Measurements from ENCODE around the gene BOD1.

BOD1 gene

DNA sequence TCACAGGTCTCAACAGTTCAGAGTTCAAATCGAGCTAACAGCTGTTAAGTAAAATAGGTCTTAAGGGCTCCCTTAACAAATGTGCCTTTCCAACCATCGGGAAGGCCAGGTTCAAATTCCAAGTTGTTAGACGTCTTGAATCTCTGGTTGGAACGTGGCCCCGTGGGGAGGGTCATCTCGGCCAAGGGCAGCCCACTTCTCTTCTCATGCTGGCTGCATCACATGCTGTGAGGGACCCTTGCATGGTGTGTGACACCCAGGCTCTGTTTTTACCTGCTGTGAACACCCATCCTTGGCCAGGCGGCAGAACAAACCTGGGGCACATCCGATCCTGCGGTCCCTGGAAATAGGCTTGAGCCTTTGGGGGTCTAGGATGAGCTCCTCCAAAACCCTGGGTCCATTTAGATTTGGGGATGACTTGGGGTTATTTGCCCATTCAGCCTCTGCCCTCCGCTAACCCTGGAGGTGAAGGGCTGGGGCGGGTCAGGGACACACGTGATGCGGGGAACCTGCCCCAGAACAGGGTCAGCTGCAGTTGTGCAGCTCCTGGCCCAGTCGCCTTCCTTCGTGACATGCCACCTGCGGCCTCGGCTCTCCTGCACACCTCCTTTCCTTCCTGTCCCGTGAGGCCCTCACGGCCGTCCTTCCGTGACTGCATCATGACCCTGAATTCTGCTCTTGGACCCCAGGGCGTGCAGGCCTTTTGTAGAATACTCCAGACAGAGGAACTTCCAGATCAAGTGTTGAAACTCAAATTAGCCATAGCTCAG is 45.9 kb downstream of the BOD1 start:
- Histone ChIP-seq H3K36me3 (0 out of 22 replicates have a peak, but pooled peaks cover 0 to 3% (median 0%) of the 10 kb centered on the region in 11 experiments), H3K9me3 (replicated peaks in 1 of 11) (peaks cover 7 to 16% (median 11%) of the 10 kb centered on the region in 11 experiments; a peak in 17 of 22 replicates), H3K4me3 (no peak overlapping the region), H3K9ac (no peak overlapping the region), H3K4me1 (peaks cover 0 to 14% (median 0%) of the 10 kb centered on the region in 10 experiments; a peak in 3 of 20 replicates), H3K4me2 (no peak overlapping the region), H3K27ac (no peak overlapping the region), H4K20me1 (no peaks in the 10 kb centered on the region), H3K27me3 (no peaks in the 10 kb centered on the region; a peak in 1 of 22 replicates)
- TF ChIP-seq Cebpa-rat (IDR thresholded peaks at IDR 0.05) = no peak

DNA sequence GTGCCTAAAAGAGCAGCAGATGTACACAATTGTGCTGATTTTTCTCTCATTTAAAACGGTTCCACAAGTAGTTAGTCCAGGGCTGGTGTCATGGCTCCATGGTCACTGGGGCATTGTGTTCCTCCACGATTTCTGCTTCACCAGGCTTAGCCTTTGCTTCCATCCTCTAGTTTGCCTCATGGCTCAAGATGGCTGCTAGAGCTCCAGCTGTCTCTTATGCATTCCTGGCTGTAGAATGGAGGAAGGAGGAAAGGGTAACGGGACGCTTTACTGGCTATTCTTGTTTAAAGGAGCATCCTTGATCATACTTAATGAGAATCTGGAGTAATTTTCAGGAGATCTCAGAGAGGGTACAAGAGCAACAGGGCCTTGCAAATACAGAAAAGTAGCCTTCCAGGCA is 47.7 kb downstream of the BOD1 start:
- Histone ChIP-seq H3K4me3 (no peak overlapping the region), H3K4me2 (no peak overlapping the region), H3K36me3 (0 out of 22 replicates have a peak, but pooled peaks cover 0 to 3% (median 0%) of the 10 kb centered on the region in 11 experiments), H3K4me1 (peaks cover 0 to 8% (median 0%) of the 10 kb centered on the region in 10 experiments; a peak in 3 of 20 replicates), H4K20me1 (no peaks in the 10 kb centered on the region), H3K9ac (no peak overlapping the region), H3K27me3 (no peaks in the 10 kb centered on the region; a peak in 1 of 22 replicates), H3K9me3 (replicated peaks in 1 of 11) (peaks cover 7 to 16% (median 11%) of the 10 kb centered on the region in 11 experiments; a peak in 17 of 22 replicates), H3K27ac (no peak overlapping the region)
- no peak for TF ChIP-seq Cebpa-rat (IDR thresholded peaks at IDR 0.05)

DNA sequence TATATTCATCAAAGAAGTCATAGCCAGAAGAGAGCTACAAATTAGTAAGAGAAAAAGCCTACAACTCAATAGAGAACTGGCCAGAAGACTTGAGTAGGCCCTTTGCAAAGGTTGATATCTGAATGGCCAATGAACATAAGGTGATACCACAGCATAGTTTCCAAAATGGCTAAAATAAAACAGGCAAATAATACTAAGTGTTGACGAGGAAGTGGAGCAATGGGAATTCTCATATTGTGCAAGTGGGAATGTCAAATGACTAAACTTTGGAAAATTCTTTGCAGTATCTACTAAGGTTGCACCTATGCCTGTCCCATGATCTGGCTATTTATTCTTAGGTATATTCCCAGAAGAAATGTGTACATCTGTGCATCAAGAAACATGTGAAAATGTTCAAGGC is 48.3 kb downstream of the BOD1 start:
- no peak overlapping the region for H3K27ac ChIP-seq
- H3K4me1 ChIP-seq = peaks cover 0 to 8% (median 0%) of the 10 kb centered on the region in 10 experiments; a peak in 3 of 20 replicates
- no peaks in the 10 kb centered on the region for H4K20me1 ChIP-seq
- TF ChIP-seq Cebpa-rat (IDR thresholded peaks at IDR 0.05) = no peak
- H3K4me3 ChIP-seq = no peak overlapping the region
- H3K9me3 ChIP-seq (replicated peaks in 1 of 11) = peaks cover 8 to 16% (median 14%) of the 10 kb centered on the region in 11 experiments; a peak in 18 of 22 replicates
- H3K36me3 ChIP-seq = 0 out of 22 replicates have a peak, but pooled peaks cover 0 to 3% (median 0%) of the 10 kb centered on the region in 11 experiments
- H3K4me2 ChIP-seq = no peak overlapping the region
- no peak overlapping the region for H3K9ac ChIP-seq
- H3K27me3 ChIP-seq = no peaks in the 10 kb centered on the region; a peak in 1 of 22 replicates

DNA sequence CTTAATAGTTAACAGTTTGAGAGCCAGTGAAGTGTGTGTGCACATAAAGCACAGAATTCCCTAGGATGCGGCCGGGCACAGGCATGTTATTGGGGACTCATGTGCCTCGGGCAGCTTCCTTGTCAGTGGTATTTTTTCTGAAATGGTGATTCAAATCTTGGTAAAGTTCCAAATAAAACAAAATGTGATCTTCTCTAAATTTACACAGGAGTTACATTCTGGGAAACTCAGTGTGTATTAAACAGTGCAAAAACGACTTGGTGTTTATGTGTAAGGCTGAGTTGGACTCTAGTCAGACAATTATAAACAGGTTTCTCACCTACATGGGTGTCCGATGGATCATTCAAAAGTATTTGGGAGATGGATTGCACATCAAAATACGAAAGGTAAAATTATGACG is 48.9 kb downstream of the BOD1 start:
- Histone ChIP-seq H3K27ac (no peak overlapping the region), H3K4me2 (no peak overlapping the region), H3K9me3 (replicated peaks in 1 of 11) (peaks cover 9 to 22% (median 19%) of the 10 kb centered on the region in 11 experiments; a peak in 21 of 22 replicates), H3K36me3 (0 out of 22 replicates have a peak, but pooled peaks cover 0 to 3% (median 0%) of the 10 kb centered on the region in 11 experiments), H3K27me3 (no peaks in the 10 kb centered on the region), H4K20me1 (no peaks in the 10 kb centered on the region), H3K9ac (no peak overlapping the region), H3K4me3 (no peak overlapping the region), H3K4me1 (0 out of 20 replicates have a peak, but pooled peaks cover 0 to 2% (median 0%) of the 10 kb centered on the region in 10 experiments)
- TF ChIP-seq Cebpa-rat (IDR thresholded peaks at IDR 0.05) = no peak

DNA sequence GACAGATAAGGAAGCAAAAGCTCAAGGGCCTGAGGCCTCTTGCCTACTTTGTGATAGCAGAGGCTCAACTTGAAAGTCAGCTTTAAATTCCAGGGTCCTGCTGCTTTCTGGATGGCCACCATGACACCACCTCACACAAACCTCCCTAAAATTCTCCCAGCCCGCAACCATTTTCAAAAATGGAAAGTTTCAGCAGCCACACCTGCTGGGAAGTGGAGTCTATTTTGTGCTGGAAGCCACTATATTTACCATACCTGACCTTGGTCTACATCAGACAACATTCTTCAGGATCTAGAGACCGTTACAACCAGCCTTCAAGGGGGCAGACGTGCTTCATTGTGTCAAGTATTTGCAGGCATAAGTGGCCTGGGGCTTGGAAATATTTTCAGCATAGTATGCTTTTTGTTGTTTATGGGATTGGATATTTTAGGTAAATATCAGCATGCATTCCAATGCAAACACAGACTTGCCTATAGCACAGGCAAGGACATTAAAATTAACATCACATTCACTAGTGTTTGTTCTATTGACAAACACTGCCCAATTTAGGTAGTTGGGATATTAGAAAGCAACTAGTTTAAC is 50.9 kb downstream of the BOD1 start:
- H3K36me3 ChIP-seq = 0 out of 22 replicates have a peak, but pooled peaks cover 0 to 3% (median 0%) of the 10 kb centered on the region in 11 experiments
- no peak overlapping the region for H3K4me3 ChIP-seq
- no peak overlapping the region for H3K27ac ChIP-seq
- no peaks in the 10 kb centered on the region for H3K27me3 ChIP-seq
- H4K20me1 ChIP-seq = no peaks in the 10 kb centered on the region
- no peak for TF ChIP-seq Cebpa-rat (IDR thresholded peaks at IDR 0.05)
- H3K9ac ChIP-seq = no peak overlapping the region
- H3K4me2 ChIP-seq = no peak overlapping the region
- H3K4me1 ChIP-seq = no peaks in the 10 kb centered on the region
- H3K9me3 ChIP-seq (replicated peaks in 1 of 11) = peaks cover 23 to 41% (median 38%) of the 10 kb centered on the region in 11 experiments

DNA sequence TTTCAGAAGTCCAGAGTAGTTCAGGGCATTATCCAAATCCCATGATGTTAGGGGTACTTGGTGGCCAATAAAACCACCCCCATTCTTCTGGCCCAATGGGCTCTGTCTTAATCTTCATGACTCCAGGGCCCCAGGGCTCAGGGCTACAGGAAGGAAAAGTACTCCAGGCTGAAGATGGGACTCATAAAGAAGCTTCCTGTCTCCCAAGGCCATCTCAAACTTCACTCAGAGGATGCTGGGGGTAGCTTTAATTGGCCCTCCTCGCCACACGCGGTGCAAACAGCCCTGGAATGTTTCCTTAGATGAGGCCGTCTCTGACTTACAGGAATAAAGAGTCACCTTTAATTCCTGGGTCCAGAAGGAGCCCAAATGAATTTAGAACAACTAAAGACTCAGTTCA is 52.3 kb downstream of the BOD1 start:
- Histone ChIP-seq H3K4me2 (no peak overlapping the region), H3K9me3 (replicated peaks in 1 of 11) (peaks cover 36 to 55% (median 52%) of the 10 kb centered on the region in 11 experiments), H3K36me3 (0 out of 22 replicates have a peak, but pooled peaks cover 0 to 3% (median 0%) of the 10 kb centered on the region in 11 experiments), H3K9ac (no peak overlapping the region), H3K4me3 (no peak overlapping the region), H3K27ac (no peak overlapping the region), H3K4me1 (no peaks in the 10 kb centered on the region), H3K27me3 (no peaks in the 10 kb centered on the region), H4K20me1 (no peaks in the 10 kb centered on the region)
- TF ChIP-seq Cebpa-rat (IDR thresholded peaks at IDR 0.05) = no peak

DNA sequence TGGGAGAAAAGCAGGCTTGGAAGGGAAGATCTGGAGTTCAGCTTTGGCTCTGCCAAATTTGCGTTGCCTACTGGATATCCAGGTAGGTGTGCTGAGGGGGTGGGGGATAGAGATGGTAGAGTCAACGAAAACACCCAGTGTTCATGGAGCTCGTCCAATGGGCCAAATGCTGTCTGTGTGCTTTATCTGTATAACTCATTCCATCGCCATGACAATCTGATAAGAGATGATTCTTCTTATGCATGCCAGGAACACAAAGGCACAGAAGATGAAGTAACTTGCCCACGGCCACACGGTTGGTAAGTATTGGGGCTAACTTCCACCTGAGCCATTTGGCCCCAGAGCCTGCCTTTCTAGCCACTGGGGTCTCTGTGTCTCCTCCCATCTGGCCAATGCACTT is 53.2 kb downstream of the BOD1 start:
- no peak overlapping the region for H3K4me3 ChIP-seq
- no peak overlapping the region for H3K27ac ChIP-seq
- peaks cover 30 to 47% (median 43%) of the 10 kb centered on the region in 11 experiments for H3K9me3 ChIP-seq (replicated peaks in 1 of 11)
- no peak for TF ChIP-seq Cebpa-rat (IDR thresholded peaks at IDR 0.05)
- no peaks in the 10 kb centered on the region for H4K20me1 ChIP-seq
- no peaks in the 10 kb centered on the region for H3K27me3 ChIP-seq
- H3K36me3 ChIP-seq = no peaks in the 10 kb centered on the region
- no peak overlapping the region for H3K4me2 ChIP-seq
- no peaks in the 10 kb centered on the region for H3K4me1 ChIP-seq
- no peak overlapping the region for H3K9ac ChIP-seq

DNA sequence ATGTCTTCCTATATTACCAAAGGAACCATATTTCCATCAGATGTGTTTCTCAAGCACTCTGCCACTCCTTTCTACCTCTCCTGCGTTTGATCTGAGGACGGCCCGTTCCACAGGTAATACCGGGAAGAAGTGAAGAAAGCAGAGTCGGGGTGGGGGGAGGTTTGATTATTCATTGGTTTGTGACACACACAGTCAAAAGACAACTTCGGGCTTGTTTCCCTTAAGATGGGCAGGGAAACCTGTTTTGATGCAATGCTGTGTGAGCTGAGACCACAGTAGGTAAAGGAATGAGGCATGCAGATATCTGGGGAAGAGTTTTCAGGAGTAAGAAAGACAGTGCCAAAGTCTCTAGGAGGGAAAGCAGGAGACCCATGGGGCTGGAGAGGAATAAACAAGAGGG is 54.0 kb downstream of the BOD1 start:
- no peak overlapping the region for H3K27ac ChIP-seq
- no peak overlapping the region for H3K9ac ChIP-seq
- peaks cover 28 to 44% (median 41%) of the 10 kb centered on the region in 11 experiments for H3K9me3 ChIP-seq (replicated peaks in 1 of 11)
- no peak overlapping the region for H3K4me2 ChIP-seq
- H3K27me3 ChIP-seq = no peaks in the 10 kb centered on the region
- H4K20me1 ChIP-seq = no peaks in the 10 kb centered on the region
- H3K36me3 ChIP-seq = no peaks in the 10 kb centered on the region
- H3K4me1 ChIP-seq = no peaks in the 10 kb centered on the region
- no peak for TF ChIP-seq Cebpa-rat (IDR thresholded peaks at IDR 0.05)
- H3K4me3 ChIP-seq = no peak overlapping the region

All from BLaER1 treated with 17β-estradiol and CSF1 and Interleukin-3, amounts not matched to agents 10 nM and 100 nM (cell line).